ENCODE data around the gene ARID4B.

Gene ARID4B

DNA sequence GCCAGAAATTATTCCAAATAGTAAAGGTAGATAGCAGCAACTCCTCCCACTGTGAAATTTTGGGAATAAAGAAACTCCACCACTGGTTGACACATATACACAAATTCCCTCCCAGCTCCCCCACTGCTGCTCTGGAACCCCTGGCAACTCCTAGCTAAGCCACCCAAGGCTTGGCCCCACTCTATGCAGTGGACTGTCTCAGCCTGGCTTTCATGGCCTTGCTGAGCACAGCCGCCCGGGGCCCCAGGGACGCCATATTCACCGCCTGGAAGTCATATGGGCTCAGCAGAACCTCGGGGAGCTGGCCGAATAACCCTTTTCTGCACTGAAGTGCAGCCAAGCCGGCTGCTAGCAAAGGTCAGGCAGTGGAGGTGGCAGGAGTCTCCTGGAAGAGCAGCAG, 151.5 kb downstream of the ARID4B start:
- ChIA-PET POLR2A (no interaction called here), CTCF (interaction anchor here (1.3 kb wide), 1 partner anchor 20 kb away, joined by 3 read pairs; no protein-coding TSS in a partner anchor)
- Histone ChIP-seq H3K4me3 (ENCODE audit: low read depth, low read length) (no peak overlapping the region), H3K4me1 (ENCODE audit: control insufficient read depth, insufficient read depth, low read length) (no peaks in the 10 kb centered on the region), H3K9me3 (ENCODE audit: control insufficient read depth, insufficient read depth, low read depth, low read length) (no peaks in the 10 kb centered on the region), H3K36me3 (ENCODE audit: control insufficient read depth in 2 of 2, insufficient read depth in 1 of 2, low read length in 2 of 2) (peaks cover 73 to 94% of the 10 kb centered on the region in 2 experiments), H3K27ac (ENCODE audit: extremely low read depth, low read depth, low read length) (no peak overlapping the region)
- TF ChIP-seq ZNF394 (tag by site-specific recombination; IDR thresholded peaks at IDR 0.05; ENCODE audit: borderline replicate concordance) (no peak), GLIS1 (tag by site-specific recombination; IDR thresholded peaks at IDR 0.05) (peak; percentile 65)

- POLR2A ChIA-PET, result interaction anchor here (0.7 kb wide), 1 partner anchor 109 kb away, joined by 3 read pairs; no protein-coding TSS in a partner anchor
- TF ChIP-seq PRDM6 (tag by site-specific recombination; IDR thresholded peaks at IDR 0.05), result peak; percentile 22; the same call in 1 of the 2 replicates
- no peak for TF ChIP-seq PRDM1 (tag by site-specific recombination; IDR thresholded peaks at IDR 0.05)
- Histone ChIP-seq H3K9me3 (ENCODE audit: control insufficient read depth, insufficient read depth, low read depth, low read length) (no peaks in the 10 kb centered on the region), H3K27ac (ENCODE audit: extremely low read depth, low read depth, low read length) (no peak overlapping the region), H3K4me1 (ENCODE audit: control insufficient read depth, insufficient read depth, low read length) (no peaks in the 10 kb centered on the region), H3K36me3 (ENCODE audit: control insufficient read depth in 2 of 2, insufficient read depth in 1 of 2, low read length in 2 of 2) (peaks cover 60 to 62% of the 10 kb centered on the region in 2 experiments), H3K4me3 (ENCODE audit: low read depth, low read length) (no peak overlapping the region)
- CTCF ChIA-PET, result no interaction called here
These were observed 158.0 kb downstream of the ARID4B start for GRCh38 chr1:235169986-235170385.

DNA sequence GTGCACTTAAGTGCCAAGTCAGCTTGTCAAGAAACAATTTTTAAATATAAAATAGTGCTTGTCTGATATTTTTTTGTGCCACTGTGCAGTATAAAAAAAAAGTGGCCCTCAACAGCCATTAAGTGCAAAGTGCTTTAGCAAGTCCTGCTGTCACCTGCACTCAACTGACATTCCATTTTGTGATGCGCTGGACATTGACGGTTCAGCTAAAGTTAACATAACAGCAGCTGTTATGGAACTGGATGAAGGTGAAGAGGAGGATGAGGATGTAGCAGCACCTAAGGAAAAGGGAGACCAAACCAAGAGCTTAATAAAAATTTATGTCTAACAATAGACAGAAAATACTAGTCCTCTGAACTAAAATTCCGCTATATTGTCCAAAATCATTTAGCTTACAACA, 159.6 kb downstream of the ARID4B start:
- no peak overlapping the region for H3K4me3 ChIP-seq (ENCODE audit: low read depth, low read length)
- TF ChIP-seq ZNF600 (tag by site-specific recombination; IDR thresholded peaks at IDR 0.05) (peak; percentile 88), ZNF521 (tag by site-specific recombination; IDR thresholded peaks at IDR 0.05) (no peak), ZNF211 (tag by site-specific recombination; IDR thresholded peaks at IDR 0.05; ENCODE audit: low read depth) (no peak), ZIC2 (tag by site-specific recombination; IDR thresholded peaks at IDR 0.05) (no peak)
- TF ChIP-seq, protein P1, sequence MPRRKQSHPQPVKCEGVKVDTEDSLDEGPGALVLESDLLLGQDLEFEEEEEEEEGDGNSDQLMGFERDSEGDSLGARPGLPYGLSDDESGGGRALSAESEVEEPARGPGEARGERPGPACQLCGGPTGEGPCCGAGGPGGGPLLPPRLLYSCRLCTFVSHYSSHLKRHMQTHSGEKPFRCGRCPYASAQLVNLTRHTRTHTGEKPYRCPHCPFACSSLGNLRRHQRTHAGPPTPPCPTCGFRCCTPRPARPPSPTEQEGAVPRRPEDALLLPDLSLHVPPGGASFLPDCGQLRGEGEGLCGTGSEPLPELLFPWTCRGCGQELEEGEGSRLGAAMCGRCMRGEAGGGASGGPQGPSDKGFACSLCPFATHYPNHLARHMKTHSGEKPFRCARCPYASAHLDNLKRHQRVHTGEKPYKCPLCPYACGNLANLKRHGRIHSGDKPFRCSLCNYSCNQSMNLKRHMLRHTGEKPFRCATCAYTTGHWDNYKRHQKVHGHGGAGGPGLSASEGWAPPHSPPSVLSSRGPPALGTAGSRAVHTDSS (tag by site-specific recombination; IDR thresholded peaks at IDR 0.05), result peak; percentile 78
- H3K4me1 ChIP-seq (ENCODE audit: control insufficient read depth, insufficient read depth, low read length), result no peaks in the 10 kb centered on the region
- peaks cover 43 to 49% of the 10 kb centered on the region in 2 experiments for H3K36me3 ChIP-seq (ENCODE audit: control insufficient read depth in 2 of 2, insufficient read depth in 1 of 2, low read length in 2 of 2)
- CTCF ChIA-PET, result interaction anchor here (0.6 kb wide), 1 partner anchor 67 kb away, joined by 4 read pairs; no protein-coding TSS in a partner anchor
- POLR2A ChIA-PET, result no interaction called here
- H3K9me3 ChIP-seq (ENCODE audit: control insufficient read depth, insufficient read depth, low read depth, low read length), result no peaks in the 10 kb centered on the region
- H3K27ac ChIP-seq (ENCODE audit: extremely low read depth, low read depth, low read length), result no peak overlapping the region

GRCh38 chr1:235161685-235162327, 166.2 kb downstream of the ARID4B start:
- Histone ChIP-seq H3K4me1 (ENCODE audit: control insufficient read depth, insufficient read depth, low read length) (no peaks in the 10 kb centered on the region), H3K4me3 (ENCODE audit: low read depth, low read length) (peak overlapping the region; percentile 74), H3K36me3 (ENCODE audit: control insufficient read depth in 2 of 2, insufficient read depth in 1 of 2, low read length in 2 of 2) (peaks cover 25 to 32% of the 10 kb centered on the region in 2 experiments), H3K27ac (ENCODE audit: extremely low read depth, low read depth, low read length) (peak overlapping the region; percentile 77; the same call in 1 of the 2 replicates), H3K9me3 (ENCODE audit: control insufficient read depth, insufficient read depth, low read depth, low read length) (no peaks in the 10 kb centered on the region)
- CTCF ChIA-PET, result interaction anchor here (0.6 to 1.2 kb wide), 4 partner anchors 11 to 621 kb away, joined by 3 to 4 read pairs (median 3); no protein-coding TSS in a partner anchor
- POLR2A ChIA-PET, result interaction anchor here (0.6 to 2.0 kb wide), 14 partner anchors 11 to 342 kb away, joined by 3 to 19 read pairs (median 6); partner anchors contain the start of genes B3GALNT2, TBCE and TOMM20
- 0 out of 2 replicates have a peak, but pooled peaks have one; percentile 57 for TF ChIP-seq PRDM10 (tag by site-specific recombination; IDR thresholded peaks at IDR 0.05)
- TF ChIP-seq YY1 (tag by site-specific recombination; IDR thresholded peaks at IDR 0.05), result no peak
- TF ChIP-seq, protein P2, sequence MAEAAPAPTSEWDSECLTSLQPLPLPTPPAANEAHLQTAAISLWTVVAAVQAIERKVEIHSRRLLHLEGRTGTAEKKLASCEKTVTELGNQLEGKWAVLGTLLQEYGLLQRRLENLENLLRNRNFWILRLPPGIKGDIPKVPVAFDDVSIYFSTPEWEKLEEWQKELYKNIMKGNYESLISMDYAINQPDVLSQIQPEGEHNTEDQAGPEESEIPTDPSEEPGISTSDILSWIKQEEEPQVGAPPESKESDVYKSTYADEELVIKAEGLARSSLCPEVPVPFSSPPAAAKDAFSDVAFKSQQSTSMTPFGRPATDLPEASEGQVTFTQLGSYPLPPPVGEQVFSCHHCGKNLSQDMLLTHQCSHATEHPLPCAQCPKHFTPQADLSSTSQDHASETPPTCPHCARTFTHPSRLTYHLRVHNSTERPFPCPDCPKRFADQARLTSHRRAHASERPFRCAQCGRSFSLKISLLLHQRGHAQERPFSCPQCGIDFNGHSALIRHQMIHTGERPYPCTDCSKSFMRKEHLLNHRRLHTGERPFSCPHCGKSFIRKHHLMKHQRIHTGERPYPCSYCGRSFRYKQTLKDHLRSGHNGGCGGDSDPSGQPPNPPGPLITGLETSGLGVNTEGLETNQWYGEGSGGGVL (tag by site-specific recombination; IDR thresholded peaks at IDR 0.05), result 0 out of 2 replicates have a peak, but pooled peaks have one; percentile 5
- TF ChIP-seq, protein P3, sequence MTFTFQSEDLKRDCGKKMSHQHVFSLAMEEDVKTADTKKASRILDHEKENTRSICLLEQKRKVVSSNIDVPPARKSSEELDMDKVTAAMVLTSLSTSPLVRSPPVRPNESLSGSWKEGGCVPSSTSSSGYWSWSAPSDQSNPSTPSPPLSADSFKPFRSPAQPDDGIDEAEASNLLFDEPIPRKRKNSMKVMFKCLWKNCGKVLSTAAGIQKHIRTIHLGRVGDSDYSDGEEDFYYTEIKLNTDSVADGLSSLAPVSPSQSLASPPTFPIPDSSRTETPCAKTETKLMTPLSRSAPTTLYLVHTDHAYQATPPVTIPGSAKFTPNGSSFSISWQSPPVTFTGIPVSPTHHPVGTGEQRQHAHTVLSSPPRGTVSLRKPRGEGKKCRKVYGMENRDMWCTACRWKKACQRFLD (tag by site-specific recombination; IDR thresholded peaks at IDR 0.05), result no peak
- no peak for TF ChIP-seq ZNF292 (tag by site-specific recombination; IDR thresholded peaks at IDR 0.05; ENCODE audit: borderline replicate concordance, low read depth)
